Measurements from ENCODE around the gene VMO1. TPM values are rescaled to one million over a fixed set of nuclear protein-coding genes. Genes with fewer than 3 reads are reported as not detected.

VMO1 gene
- polyA plus RNA-seq, 1 donor (not counting 4 experiments of a cell fraction or from before 2014, with no cell fraction given), result 0.14 TPM

GRCh38 chr17:4795168-4795567 is 9.0 kb upstream of the VMO1 start:
- Histone ChIP-seq H3K9me1 (ENCODE audit: control insufficient read depth, extremely low read depth, insufficient read depth, low read length) (no peaks in the 10 kb centered on the region), H3K4me2 (ENCODE audit: control insufficient read depth, extremely low read depth, insufficient read depth, low read depth, low read length) (peak overlapping the region; percentile 44), H3K27me3 (ENCODE audit: control insufficient read depth, extremely low read depth, insufficient read depth, low read length) (no peaks in the 10 kb centered on the region), H3K27ac (ENCODE audit: control insufficient read depth, insufficient read depth, low read length) (no peak overlapping the region), H2AFZ (ENCODE audit: control insufficient read depth, low read length) (peak overlapping the region; percentile 68), H3K36me3 (ENCODE audit: control insufficient read depth in 2 of 2, extremely low read depth in 1 of 2, insufficient read depth in 2 of 2, low read length in 2 of 2) (peaks cover 6% of the 10 kb centered on the region in 2 experiments), H4K20me1 (ENCODE audit: control insufficient read depth, extremely low read depth, insufficient read depth, low read length) (no peaks in the 10 kb centered on the region), H3K4me1 (ENCODE audit: control insufficient read depth, extremely low read depth, insufficient read depth, low read length) (peaks cover 13% of the 10 kb centered on the region), H3K4me3 (ENCODE audit: control insufficient read depth in 2 of 3, extremely low read depth in 1 of 3, insufficient read depth in 2 of 3, low read depth in 1 of 3, low read length in 3 of 3) (no peak overlapping the region), H3K9ac (ENCODE audit: control insufficient read depth, extremely low read depth, insufficient read depth, low read length) (no peak overlapping the region), H3K9me3 (ENCODE audit: control insufficient read depth, low read depth, low read length) (no peaks in the 10 kb centered on the region), H3K79me2 (ENCODE audit: control insufficient read depth, insufficient read depth, low read length) (peaks cover 17% of the 10 kb centered on the region)
- no peak for DNase-seq (ENCODE audit: low read depth, low spot score)
- dilution Hi-C loops (cut with MboI; ENCODE audit: extremely low pct_ligation_motif_present, low sequenced_read_pairs), result no loop called here
- TF ChIP-seq, protein P1, sequence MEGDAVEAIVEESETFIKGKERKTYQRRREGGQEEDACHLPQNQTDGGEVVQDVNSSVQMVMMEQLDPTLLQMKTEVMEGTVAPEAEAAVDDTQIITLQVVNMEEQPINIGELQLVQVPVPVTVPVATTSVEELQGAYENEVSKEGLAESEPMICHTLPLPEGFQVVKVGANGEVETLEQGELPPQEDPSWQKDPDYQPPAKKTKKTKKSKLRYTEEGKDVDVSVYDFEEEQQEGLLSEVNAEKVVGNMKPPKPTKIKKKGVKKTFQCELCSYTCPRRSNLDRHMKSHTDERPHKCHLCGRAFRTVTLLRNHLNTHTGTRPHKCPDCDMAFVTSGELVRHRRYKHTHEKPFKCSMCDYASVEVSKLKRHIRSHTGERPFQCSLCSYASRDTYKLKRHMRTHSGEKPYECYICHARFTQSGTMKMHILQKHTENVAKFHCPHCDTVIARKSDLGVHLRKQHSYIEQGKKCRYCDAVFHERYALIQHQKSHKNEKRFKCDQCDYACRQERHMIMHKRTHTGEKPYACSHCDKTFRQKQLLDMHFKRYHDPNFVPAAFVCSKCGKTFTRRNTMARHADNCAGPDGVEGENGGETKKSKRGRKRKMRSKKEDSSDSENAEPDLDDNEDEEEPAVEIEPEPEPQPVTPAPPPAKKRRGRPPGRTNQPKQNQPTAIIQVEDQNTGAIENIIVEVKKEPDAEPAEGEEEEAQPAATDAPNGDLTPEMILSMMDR (optimal IDR thresholded peaks at IDR 0.05 in 1 of 3, IDR thresholded peaks at IDR 0.05 in 1 of 3, conservative IDR thresholded peaks at IDR 0.05 in 1 of 3; ENCODE audit: extremely low read depth in 1 of 3, insufficient read depth in 2 of 3, low read length in 3 of 3), result no peak
- no peak for TF ChIP-seq EZH2 (IDR thresholded peaks at IDR 0.05; ENCODE audit: low read length)
- FAIRE-seq, result no peak

DNA sequence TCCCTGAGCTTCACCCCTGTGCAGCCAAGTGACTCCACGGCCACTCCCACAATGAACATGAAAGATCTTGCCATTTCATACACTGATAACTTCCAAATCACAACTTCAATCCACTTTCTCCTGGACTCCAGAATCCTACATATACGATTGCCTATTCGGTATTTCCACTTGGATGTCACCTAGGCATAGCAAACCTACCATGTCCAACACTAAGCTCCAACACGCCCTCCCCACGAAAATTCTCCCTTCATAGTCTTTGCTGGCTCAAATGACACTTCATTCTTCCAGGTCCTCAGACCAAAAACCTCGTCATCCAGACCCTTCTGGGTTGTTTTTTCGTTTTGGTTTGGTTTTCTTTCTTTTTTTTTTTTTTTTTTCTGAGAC is 4.5 kb upstream of the VMO1 start:
- H3K27ac ChIP-seq (ENCODE audit: control insufficient read depth, insufficient read depth, low read length), result peak overlapping the region; percentile 75
- H3K4me1 ChIP-seq (ENCODE audit: control insufficient read depth, extremely low read depth, insufficient read depth, low read length), result peaks cover 20% of the 10 kb centered on the region
- peaks cover 6% of the 10 kb centered on the region for H3K79me2 ChIP-seq (ENCODE audit: control insufficient read depth, insufficient read depth, low read length)
- H3K4me3 ChIP-seq (ENCODE audit: control insufficient read depth in 2 of 3, extremely low read depth in 1 of 3, insufficient read depth in 2 of 3, low read depth in 1 of 3, low read length in 3 of 3), result peak overlapping the region; percentile 57 to 82 (median 68)
- peaks cover 4% of the 10 kb centered on the region for H3K27me3 ChIP-seq (ENCODE audit: control insufficient read depth, extremely low read depth, insufficient read depth, low read length)
- H3K4me2 ChIP-seq (ENCODE audit: control insufficient read depth, extremely low read depth, insufficient read depth, low read depth, low read length), result peak overlapping the region; percentile 90
- no peaks in the 10 kb centered on the region for H4K20me1 ChIP-seq (ENCODE audit: control insufficient read depth, extremely low read depth, insufficient read depth, low read length)
- FAIRE-seq, result no peak
- H3K9ac ChIP-seq (ENCODE audit: control insufficient read depth, extremely low read depth, insufficient read depth, low read length), result peak overlapping the region; percentile 79
- DNase-seq (ENCODE audit: low read depth, low spot score), result no peak
- no peaks in the 10 kb centered on the region for H3K9me3 ChIP-seq (ENCODE audit: control insufficient read depth, low read depth, low read length)
- no peaks in the 10 kb centered on the region for H3K36me3 ChIP-seq (ENCODE audit: control insufficient read depth in 2 of 2, extremely low read depth in 1 of 2, insufficient read depth in 2 of 2, low read length in 2 of 2)
- no peaks in the 10 kb centered on the region for H3K9me1 ChIP-seq (ENCODE audit: control insufficient read depth, extremely low read depth, insufficient read depth, low read length)
- TF ChIP-seq, protein P1 (optimal IDR thresholded peaks at IDR 0.05 in 1 of 3, IDR thresholded peaks at IDR 0.05 in 1 of 3, conservative IDR thresholded peaks at IDR 0.05 in 1 of 3; ENCODE audit: extremely low read depth in 1 of 3, insufficient read depth in 2 of 3, low read length in 3 of 3), result no peak
- TF ChIP-seq EZH2 (IDR thresholded peaks at IDR 0.05; ENCODE audit: low read length), result no peak
- dilution Hi-C loops (cut with MboI; ENCODE audit: extremely low pct_ligation_motif_present, low sequenced_read_pairs), result no loop called here
- peak overlapping the region; percentile 67 for H2AFZ ChIP-seq (ENCODE audit: control insufficient read depth, low read length)

All from keratinocyte (primary cell).